AG09319 (cell line): ENCODE measurements around the gene PPP1R36.
"Not testable (repeated sequence)": the region's sequence is repeated elsewhere in the genome, so short reads cannot be mapped to it uniquely, and the experiment has no call there.

Source experiments
- DNase-seq: peaks from one replicate; pipeline ENCODE4 v3.0.0-alpha.2; 2010; ENCODE audit warnings: low read depth; ENCODE audit errors: extremely low read depth
- CTCF ChIP-seq: IDR thresholded peaks from 2 replicates; pipeline ENCODE4 v1.5.1; 2011; ENCODE audit warnings: low read depth, mild to moderate bottlenecking, inconsistent platforms, low read length, moderate library complexity

Gene PPP1R36

GRCh38 chr14:64556526-64556925 lies 6.8 kb downstream of the PPP1R36 start:
- no peak for TF ChIP-seq CTCF
- DNase-seq = peak; percentile 54

- DNase-seq = not testable (repeated sequence)
Observed at GRCh38 chr14:64558216-64558615, 8.5 kb downstream of the PPP1R36 start.

GRCh38 chr14:64561631-64562030 lies 11.9 kb downstream of the PPP1R36 start:
- no peak for DNase-seq
- TF ChIP-seq CTCF = no peak

GRCh38 chr14:64562436-64562835 lies 12.7 kb downstream of the PPP1R36 start:
- no peak for TF ChIP-seq CTCF
- no peak for DNase-seq

GRCh38 chr14:64563696-64564095 lies 13.9 kb downstream of the PPP1R36 start:
- no peak for DNase-seq
- TF ChIP-seq CTCF = no peak

- no peak for DNase-seq
Observed at GRCh38 chr14:64566651-64567122, 16.9 kb downstream of the PPP1R36 start.

GRCh38 chr14:64569138-64569631 lies 19.4 kb downstream of the PPP1R36 start:
- TF ChIP-seq CTCF = no peak

More at GRCh38 chr14:64566651-64567122, 16.9 kb downstream of the PPP1R36 start:
- no peak for TF ChIP-seq CTCF

GRCh38 chr14:64569646-64570045 lies 19.9 kb downstream of the PPP1R36 start:
- not testable (repeated sequence) for DNase-seq

More at GRCh38 chr14:64569138-64569631, 19.4 kb downstream of the PPP1R36 start:
- peak; percentile 62 for DNase-seq
